Measurements from ENCODE around the gene RPL10A. TPM values are rescaled to one million over a fixed set of nuclear protein-coding genes. Genes with fewer than 3 reads are reported as not detected.

The RPL10A gene
- total RNA-seq, 1 experiment from 2014 or later, result 1,082 TPM

DNA sequence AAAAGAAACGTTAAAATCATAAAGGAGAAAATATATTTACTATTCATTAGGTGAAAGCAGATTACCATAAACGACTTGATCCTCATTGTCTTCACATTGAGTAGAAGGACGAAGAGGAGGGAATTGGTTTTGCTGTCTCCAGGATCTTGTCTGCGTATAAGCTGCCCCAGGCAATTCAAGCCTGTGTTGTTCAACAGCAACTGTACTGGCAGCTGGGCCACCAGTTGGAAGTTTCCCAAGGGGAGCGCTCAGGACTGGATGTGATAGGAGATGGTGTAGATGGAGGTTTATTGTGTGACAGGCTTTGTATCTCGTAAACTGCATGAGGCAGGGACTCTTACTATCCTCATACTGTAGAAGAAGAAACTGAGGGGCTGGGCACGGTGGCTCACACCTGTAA is 20.0 kb upstream of the RPL10A start:
- Mint-ChIP-seq H3K9me3 (ENCODE audit: unreplicated experiment) (no peaks in the 10 kb centered on the region), H3K27ac (ENCODE audit: unreplicated experiment) (no peak overlapping the region), H3K27me3 (ENCODE audit: insufficient read depth, unreplicated experiment) (no peaks in the 10 kb centered on the region), H3K4me3 (ENCODE audit: unreplicated experiment) (no peak overlapping the region), H3K36me3 (ENCODE audit: insufficient read depth, unreplicated experiment) (no peaks in the 10 kb centered on the region), H3K4me1 (ENCODE audit: low read depth, unreplicated experiment) (peaks cover 7% of the 10 kb centered on the region)
- no peak for DNase-seq
- intact Hi-C loops (cut with micrococcal nuclease; ENCODE audit: unreplicated experiment), result loop anchor here (2.0 to 5.0 kb wide), 2 partner anchors 46 to 77 kb away; no protein-coding TSS in a partner anchor
- Histone ChIP-seq H3K4me1 (no peaks in the 10 kb centered on the region), H3K9me3 (no peaks in the 10 kb centered on the region), H3K4me3 (ENCODE audit: low read depth, low read length) (no peak overlapping the region), H3K27me3 (replicated peaks; ENCODE audit: control insufficient read depth, insufficient read depth, low read length) (no peaks in the 10 kb centered on the region), H3K36me3 (ENCODE audit: control insufficient read depth, insufficient read depth, low read length) (no peaks in the 10 kb centered on the region)
- CTCF ChIA-PET, result interaction anchor here (0.6 to 2.5 kb wide), 3 partner anchors 10 to 575 kb away, joined by 3 to 50 read pairs (median 5); partner anchors contain the start of gene PPARD
- TF ChIP-seq, protein P1, sequence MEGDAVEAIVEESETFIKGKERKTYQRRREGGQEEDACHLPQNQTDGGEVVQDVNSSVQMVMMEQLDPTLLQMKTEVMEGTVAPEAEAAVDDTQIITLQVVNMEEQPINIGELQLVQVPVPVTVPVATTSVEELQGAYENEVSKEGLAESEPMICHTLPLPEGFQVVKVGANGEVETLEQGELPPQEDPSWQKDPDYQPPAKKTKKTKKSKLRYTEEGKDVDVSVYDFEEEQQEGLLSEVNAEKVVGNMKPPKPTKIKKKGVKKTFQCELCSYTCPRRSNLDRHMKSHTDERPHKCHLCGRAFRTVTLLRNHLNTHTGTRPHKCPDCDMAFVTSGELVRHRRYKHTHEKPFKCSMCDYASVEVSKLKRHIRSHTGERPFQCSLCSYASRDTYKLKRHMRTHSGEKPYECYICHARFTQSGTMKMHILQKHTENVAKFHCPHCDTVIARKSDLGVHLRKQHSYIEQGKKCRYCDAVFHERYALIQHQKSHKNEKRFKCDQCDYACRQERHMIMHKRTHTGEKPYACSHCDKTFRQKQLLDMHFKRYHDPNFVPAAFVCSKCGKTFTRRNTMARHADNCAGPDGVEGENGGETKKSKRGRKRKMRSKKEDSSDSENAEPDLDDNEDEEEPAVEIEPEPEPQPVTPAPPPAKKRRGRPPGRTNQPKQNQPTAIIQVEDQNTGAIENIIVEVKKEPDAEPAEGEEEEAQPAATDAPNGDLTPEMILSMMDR (IDR thresholded peaks at IDR 0.05; ENCODE audit: insufficient read depth in 1 of 2, low read depth in 1 of 2, low read length in 1 of 2, severe bottlenecking in 1 of 2, unreplicated experiment in 1 of 2), result no peak
- no TSS peak for BruUV-seq (replicated peaks)
- POLR2A ChIA-PET, result no interaction called here

DNA sequence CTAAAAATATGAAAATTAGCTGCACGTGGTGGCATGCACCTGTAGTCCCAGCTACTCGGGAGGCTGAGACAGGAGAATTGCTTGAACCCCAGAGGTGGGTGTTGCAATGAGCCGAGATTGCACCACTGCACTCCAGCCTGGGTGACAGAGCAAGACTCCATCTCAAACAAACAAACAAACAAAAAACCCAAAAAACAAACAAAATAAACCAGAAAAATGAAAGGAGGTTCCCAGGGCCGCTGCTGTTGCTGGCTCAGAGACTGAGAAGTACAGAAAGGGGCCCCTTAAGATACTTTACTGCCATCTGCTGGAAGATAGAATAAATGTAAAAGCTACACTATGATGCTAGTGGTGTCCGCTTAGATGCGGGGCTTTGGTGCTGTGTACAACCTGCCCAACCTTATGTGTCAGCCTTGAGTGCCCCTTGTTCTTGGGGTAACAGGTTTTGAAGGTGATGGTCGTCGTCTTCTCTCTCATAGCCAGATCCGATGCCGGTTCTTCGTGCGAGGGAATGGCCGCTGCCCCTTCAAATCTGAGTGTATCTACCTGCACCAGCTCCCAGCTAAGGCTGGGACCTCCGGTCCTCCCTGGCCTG is 18.8 kb upstream of the RPL10A start:
- Mint-ChIP-seq H3K27ac (ENCODE audit: unreplicated experiment) (no peak overlapping the region), H3K4me1 (ENCODE audit: low read depth, unreplicated experiment) (peaks cover 7% of the 10 kb centered on the region), H3K4me3 (ENCODE audit: unreplicated experiment) (no peak overlapping the region), H3K36me3 (ENCODE audit: insufficient read depth, unreplicated experiment) (no peaks in the 10 kb centered on the region), H3K9me3 (ENCODE audit: unreplicated experiment) (no peaks in the 10 kb centered on the region), H3K27me3 (ENCODE audit: insufficient read depth, unreplicated experiment) (no peaks in the 10 kb centered on the region)
- POLR2A ChIA-PET, result interaction anchor here (0.6 to 1.0 kb wide), 2 partner anchors 30 to 33 kb away, joined by 3 to 4 read pairs; no protein-coding TSS in a partner anchor
- CTCF ChIA-PET, result interaction anchor here (0.6 to 2.5 kb wide), 17 partner anchors 17 to 528 kb away, joined by 3 to 50 read pairs (median 3); partner anchors contain the start of genes DEF6 and PPARD
- H3K36me3 ChIP-seq (ENCODE audit: control insufficient read depth, insufficient read depth, low read length), result no peaks in the 10 kb centered on the region
- DNase-seq, result peak in 1 of 2 experiments; percentile 58
- H3K4me1 ChIP-seq, result no peaks in the 10 kb centered on the region
- no TSS peak for BruUV-seq (replicated peaks)
- no peaks in the 10 kb centered on the region for H3K27me3 ChIP-seq (replicated peaks; ENCODE audit: control insufficient read depth, insufficient read depth, low read length)
- H3K4me3 ChIP-seq (ENCODE audit: low read depth, low read length), result no peak overlapping the region
- intact Hi-C loops (cut with micrococcal nuclease; ENCODE audit: unreplicated experiment), result loop anchor here (1.0 to 5.0 kb wide), 5 partner anchors 34 to 152 kb away; partner anchors contain the start of genes DEF6 and PPARD
- no peaks in the 10 kb centered on the region for H3K9me3 ChIP-seq
- TF ChIP-seq, protein P1 (IDR thresholded peaks at IDR 0.05; ENCODE audit: insufficient read depth in 1 of 2, low read depth in 1 of 2, low read length in 1 of 2, severe bottlenecking in 1 of 2, unreplicated experiment in 1 of 2), result peak; percentile 70 to 73

DNA sequence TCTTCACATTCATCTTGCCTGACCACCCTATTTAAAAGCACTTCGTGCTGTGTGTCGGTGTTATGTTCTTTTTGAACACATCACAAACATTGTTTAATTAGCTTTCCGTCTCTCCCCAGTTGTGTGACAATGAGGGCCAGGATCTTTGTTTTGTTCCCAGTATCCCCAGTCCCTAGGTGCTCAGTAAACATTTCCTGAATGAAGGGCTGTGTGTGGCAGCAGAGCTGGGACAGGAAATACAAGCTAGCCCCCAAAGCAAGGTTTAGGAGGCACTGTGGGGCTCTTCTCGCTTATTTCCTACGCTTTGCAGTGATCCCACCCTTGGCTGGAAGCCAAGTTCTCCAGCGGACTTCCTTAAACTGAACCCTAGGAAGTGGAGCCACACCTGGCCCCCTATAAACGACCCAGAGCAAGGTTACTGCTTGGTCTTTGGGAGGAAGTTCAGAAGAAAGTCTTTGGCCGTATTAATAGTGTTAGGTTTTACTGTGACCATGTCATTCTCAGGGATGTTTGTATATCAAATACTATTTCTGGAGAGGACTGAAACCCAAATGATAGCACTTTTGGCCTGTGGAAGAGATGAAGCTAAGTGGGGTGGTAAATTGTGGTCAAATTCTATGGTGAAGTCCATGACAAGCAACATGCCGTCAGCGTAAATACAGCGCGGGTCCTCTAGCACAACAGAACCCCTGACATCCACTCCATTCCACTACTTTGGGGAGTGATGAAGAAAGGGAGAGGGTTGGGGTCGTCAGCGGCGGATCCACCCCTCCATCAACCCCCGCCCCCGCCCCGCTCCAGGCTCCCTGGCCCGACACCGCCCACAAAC is 16.6 kb upstream of the RPL10A start:
- Mint-ChIP-seq H3K27me3 (ENCODE audit: insufficient read depth, unreplicated experiment) (no peaks in the 10 kb centered on the region), H3K4me3 (ENCODE audit: unreplicated experiment) (peak overlapping the region; percentile 74), H3K9me3 (ENCODE audit: unreplicated experiment) (no peaks in the 10 kb centered on the region), H3K4me1 (ENCODE audit: low read depth, unreplicated experiment) (peaks cover 7% of the 10 kb centered on the region), H3K36me3 (ENCODE audit: insufficient read depth, unreplicated experiment) (peaks cover 10% of the 10 kb centered on the region), H3K27ac (ENCODE audit: unreplicated experiment) (no peak overlapping the region)
- Histone ChIP-seq H3K36me3 (ENCODE audit: control insufficient read depth, insufficient read depth, low read length) (no peaks in the 10 kb centered on the region), H3K4me3 (ENCODE audit: low read depth, low read length) (peak overlapping the region; percentile 85), H3K27me3 (replicated peaks; ENCODE audit: control insufficient read depth, insufficient read depth, low read length) (no peaks in the 10 kb centered on the region), H3K4me1 (no peaks in the 10 kb centered on the region), H3K9me3 (no peaks in the 10 kb centered on the region)
- ChIA-PET CTCF (interaction anchor here (0.9 to 1.8 kb wide), 5 partner anchors 16 to 158 kb away, joined by 4 to 10 read pairs (median 4); partner anchors contain the start of genes PPARD and RPL10A), POLR2A (interaction anchor here (1.2 kb wide), 1 partner anchor 16 kb away, joined by 6 read pairs; no protein-coding TSS in a partner anchor)
- TF ChIP-seq, protein P1 (IDR thresholded peaks at IDR 0.05; ENCODE audit: insufficient read depth in 1 of 2, low read depth in 1 of 2, low read length in 1 of 2, severe bottlenecking in 1 of 2, unreplicated experiment in 1 of 2), result no peak
- intact Hi-C loops (cut with micrococcal nuclease; ENCODE audit: unreplicated experiment), result loop anchor here (1.0 kb wide), 1 partner anchor 17 kb away; the partner anchor contains the start of gene RPL10A
- BruUV-seq (replicated peaks), result no TSS peak
- no peak for DNase-seq

Measured in Caco-2 (cell line).